Erythroblast (primary cell): ENCODE data around the gene PLA2R1.

Experiments
- GATA1 ChIP-seq: IDR thresholded peaks from 2 replicates; pipeline ENCODE4 v1.6.1; 2011; ENCODE audit warnings: low read depth, mild to moderate bottlenecking, control low read depth, low read length, moderate library complexity
- POLR2A ChIP-seq: IDR thresholded peaks from 2 replicates; pipeline ENCODE4 v1.6.1; 2011; ENCODE audit warnings: mild to moderate bottlenecking, low read length

DNA sequence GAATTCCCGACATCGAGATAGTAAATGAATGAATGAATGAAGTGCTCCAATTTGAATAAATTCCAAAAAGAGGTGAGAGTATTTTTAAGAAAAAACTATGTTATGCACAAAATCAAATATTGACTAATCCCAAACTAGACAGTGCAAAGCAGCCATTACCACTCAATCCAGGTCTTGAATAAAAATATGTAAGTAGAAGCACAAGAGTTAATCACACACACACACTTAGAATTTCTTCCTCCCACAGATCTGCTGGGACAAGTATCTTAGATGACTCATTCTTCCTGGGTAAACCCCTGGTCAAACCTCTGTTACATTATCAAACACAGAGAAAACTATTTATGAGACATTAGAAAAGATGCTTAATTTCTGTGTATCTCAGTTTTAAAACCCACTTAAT is 102.0 kb downstream of the PLA2R1 start:
- TF ChIP-seq POLR2A (no peak), GATA1 (no peak)
